ENCODE results near the gene SLC25A17. TPM values are rescaled to one million over a fixed set of nuclear protein-coding genes. Genes with fewer than 3 reads are reported as not detected.
"Not testable (repeated sequence)": the region's sequence is repeated elsewhere in the genome, so short reads cannot be mapped to it uniquely, and the experiment has no call there.

SLC25A17 gene
- total and polyA plus RNA-seq, 7 donors, result 2.7 to 16.3 (median 4.6) TPM

GRCh38 chr22:40834619-40835018 is 15.5 kb upstream of the SLC25A17 start:
- Histone ChIP-seq H3K36me3 (ENCODE audit: insufficient read depth in 1 of 2, low read depth in 1 of 2) (peaks cover 3 to 99% of the 10 kb centered on the region in 2 donors), H3K4me3 (no peak overlapping the region), H3K4me1 (peaks cover 15% of the 10 kb centered on the region), H3K9me3 (no peaks in the 10 kb centered on the region), H3K27ac (no peak overlapping the region), H3K27me3 (ENCODE audit: insufficient read depth in 3 of 3, low read length in 2 of 3) (no peaks in the 10 kb centered on the region)
- intact Hi-C loops (cut with DNase I), result loop anchor here in 1 of 2 donors (10.0 kb wide), 1 partner anchor 320 kb away; no protein-coding TSS in a partner anchor
- ATAC-seq (no peak), DNase-seq (no peak)
- 92 to 96% (median 94%) methylated on average over 3 of the region's 3 CpGs for WGBS, 3 donors
- TF ChIP-seq CTCF (IDR thresholded peaks at IDR 0.05), result no peak

GRCh38 chr22:40829131-40829530 is 10.0 kb upstream of the SLC25A17 start:
- Histone ChIP-seq H3K36me3 (ENCODE audit: insufficient read depth in 1 of 2, low read depth in 1 of 2) (peaks cover 3 to 98% of the 10 kb centered on the region in 2 donors), H3K9me3 (no peaks in the 10 kb centered on the region), H3K27ac (no peak overlapping the region), H3K4me1 (no peaks in the 10 kb centered on the region), H3K27me3 (ENCODE audit: insufficient read depth in 3 of 3, low read length in 2 of 3) (no peaks in the 10 kb centered on the region), H3K4me3 (no peak overlapping the region)
- TF ChIP-seq CTCF (IDR thresholded peaks at IDR 0.05), result no peak
- WGBS, 3 donors, result 91 to 96% (median 94%) methylated on average over 6 of the region's 6 CpGs
- intact Hi-C loops (cut with DNase I), result no loop called here
- DNase-seq (no peak), ATAC-seq (no peak)

- Histone ChIP-seq H3K36me3 (ENCODE audit: insufficient read depth in 1 of 2, low read depth in 1 of 2) (peaks cover 7 to 98% of the 10 kb centered on the region in 2 donors), H3K27me3 (ENCODE audit: insufficient read depth in 3 of 3, low read length in 2 of 3) (no peaks in the 10 kb centered on the region), H3K27ac (no peak overlapping the region), H3K4me3 (no peak overlapping the region), H3K4me1 (no peaks in the 10 kb centered on the region), H3K9me3 (no peaks in the 10 kb centered on the region)
- peak in 1 of 4 donors; percentile 31 for ATAC-seq
- intact Hi-C loops (cut with DNase I), result no loop called here
- WGBS, 3 donors, result 76 to 82% (median 81%) methylated on average over 7 of the region's 7 CpGs
- DNase-seq, result no peak
- TF ChIP-seq CTCF (IDR thresholded peaks at IDR 0.05), result no peak
Observed at GRCh38 chr22:40826984-40827741, 8.0 kb upstream of the SLC25A17 start.

- H3K4me1 ChIP-seq; H3K4me3 ChIP-seq; DNase-seq; ATAC-seq; H3K27ac ChIP-seq; H3K9me3 ChIP-seq; intact Hi-C loops (cut with DNase I); H3K27me3 ChIP-seq (ENCODE audit: insufficient read depth in 3 of 3, low read length in 2 of 3): not testable (repeated sequence)
- peaks cover 7 to 90% of the 10 kb centered on the region in 2 donors for H3K36me3 ChIP-seq (ENCODE audit: insufficient read depth in 1 of 2, low read depth in 1 of 2)
- WGBS, 3 donors, result 93 to 100% (median 96%) methylated on average over 2 of the region's 2 CpGs
Observed at GRCh38 chr22:40826292-40826691, 7.1 kb upstream of the SLC25A17 start.

- no peaks in the 10 kb centered on the region for H3K27me3 ChIP-seq (ENCODE audit: insufficient read depth in 3 of 3, low read length in 2 of 3)
- DNase-seq, result no peak
- ATAC-seq, result no peak
Observed at GRCh38 chr22:40823426-40823825, 4.3 kb upstream of the SLC25A17 start.

More at GRCh38 chr22:40823426-40823825, 4.3 kb upstream of the SLC25A17 start:
- Histone ChIP-seq H3K27ac (no peak overlapping the region), H3K4me1 (peaks cover 15% of the 10 kb centered on the region), H3K9me3 (no peaks in the 10 kb centered on the region), H3K4me3 (no peak overlapping the region), H3K36me3 (ENCODE audit: insufficient read depth in 1 of 2, low read depth in 1 of 2) (peaks cover 3 to 61% of the 10 kb centered on the region in 2 donors)
- intact Hi-C loops (cut with DNase I), result no loop called here
- no peak for TF ChIP-seq CTCF (IDR thresholded peaks at IDR 0.05)
- 69 to 89% (median 82%) methylated on average over 1 of the region's 1 CpG for WGBS, 3 donors

All from psoas muscle (tissue), 8 donors.